ENCODE results near the gene CDV3.

GRCh38 chr3:133547432-133548041, 25.9 kb upstream of the CDV3 start:
- TF ChIP-seq, protein P1, sequence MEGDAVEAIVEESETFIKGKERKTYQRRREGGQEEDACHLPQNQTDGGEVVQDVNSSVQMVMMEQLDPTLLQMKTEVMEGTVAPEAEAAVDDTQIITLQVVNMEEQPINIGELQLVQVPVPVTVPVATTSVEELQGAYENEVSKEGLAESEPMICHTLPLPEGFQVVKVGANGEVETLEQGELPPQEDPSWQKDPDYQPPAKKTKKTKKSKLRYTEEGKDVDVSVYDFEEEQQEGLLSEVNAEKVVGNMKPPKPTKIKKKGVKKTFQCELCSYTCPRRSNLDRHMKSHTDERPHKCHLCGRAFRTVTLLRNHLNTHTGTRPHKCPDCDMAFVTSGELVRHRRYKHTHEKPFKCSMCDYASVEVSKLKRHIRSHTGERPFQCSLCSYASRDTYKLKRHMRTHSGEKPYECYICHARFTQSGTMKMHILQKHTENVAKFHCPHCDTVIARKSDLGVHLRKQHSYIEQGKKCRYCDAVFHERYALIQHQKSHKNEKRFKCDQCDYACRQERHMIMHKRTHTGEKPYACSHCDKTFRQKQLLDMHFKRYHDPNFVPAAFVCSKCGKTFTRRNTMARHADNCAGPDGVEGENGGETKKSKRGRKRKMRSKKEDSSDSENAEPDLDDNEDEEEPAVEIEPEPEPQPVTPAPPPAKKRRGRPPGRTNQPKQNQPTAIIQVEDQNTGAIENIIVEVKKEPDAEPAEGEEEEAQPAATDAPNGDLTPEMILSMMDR (IDR thresholded peaks at IDR 0.05) = no peak
- no peak for TF ChIP-seq EZH2 (IDR thresholded peaks at IDR 0.05; ENCODE audit: borderline replicate concordance, insufficient read depth, low read depth, low read length, poor library complexity, severe bottlenecking)
